Neural crest cell (in vitro differentiated cells): Measurements from ENCODE around the gene ZSCAN5B. TPM values are rescaled to one million over a fixed set of nuclear protein-coding genes. Genes with fewer than 3 reads are reported as not detected.
A peak's percentile ranks its signal among the peaks of the same experiment; 100 is the strongest.

Experiments used
- DNase-seq: peaks from one replicate; pipeline ENCODE4 v3.0.0; 2021; ENCODE audit warnings: low read depth, mixed read lengths, low spot score
- H3K27ac Mint-ChIP-seq: one replicate; pipeline ENCODE4 v1.8.0; 2021; ENCODE audit warnings: mild to moderate bottlenecking, mixed read lengths; ENCODE audit not compliant: unreplicated experiment
- H3K27me3 Mint-ChIP-seq: 2 replicates; pipeline ENCODE4 v1.8.0; 2021; ENCODE audit warnings: low read depth, mild to moderate bottlenecking, mixed read lengths
- H3K36me3 Mint-ChIP-seq: 2 replicates; pipeline ENCODE4 v1.8.0; 2021; ENCODE audit warnings: low read depth, mild to moderate bottlenecking, mixed read lengths
- H3K4me1 Mint-ChIP-seq: 2 replicates; pipeline ENCODE4 v1.8.0; 2021; ENCODE audit warnings: mixed read lengths
- H3K4me3 Mint-ChIP-seq: one replicate; pipeline ENCODE4 v1.8.0; 2021; ENCODE audit warnings: mild to moderate bottlenecking, mixed read lengths
- H3K9me3 Mint-ChIP-seq: 2 replicates; pipeline ENCODE4 v1.8.0; 2021; ENCODE audit warnings: mixed read lengths
- CTCF ChIP-seq: fragments of 200-600 bp; sonication (generic); conservative IDR thresholded peaks from 2 replicates; pipeline ENCODE4 v1.5.0; 2021; ENCODE audit warnings: antibody characterized with exemption, mild to moderate bottlenecking
- total RNA-seq: library from RNA; stranded (reverse); gene quantifications from 2 replicates; pipeline ENCODE4 v1.2.1, GENCODE V29; 2021

The ZSCAN5B gene
- total RNA-seq, 1 donor from 2014 or later, result not detected

- no peaks in the 10 kb centered on the region for H3K27me3 Mint-ChIP-seq
- H3K27ac Mint-ChIP-seq, result no peak overlapping the region
- H3K4me1 Mint-ChIP-seq, result peaks cover 37% of the 10 kb centered on the region
- no peaks in the 10 kb centered on the region for H3K9me3 Mint-ChIP-seq
- no peaks in the 10 kb centered on the region for H3K36me3 Mint-ChIP-seq
- no peak for DNase-seq
- H3K4me3 Mint-ChIP-seq, result peak overlapping the region; percentile 88
- TF ChIP-seq CTCF, result no peak
Measured at GRCh38 chr19:56142897-56143434, 54.6 kb downstream of the ZSCAN5B start.

- peak overlapping the region; percentile 88 for H3K4me3 Mint-ChIP-seq
- no peak for DNase-seq
- H3K4me1 Mint-ChIP-seq, result peaks cover 37% of the 10 kb centered on the region
- no peaks in the 10 kb centered on the region for H3K36me3 Mint-ChIP-seq
- no peaks in the 10 kb centered on the region for H3K27me3 Mint-ChIP-seq
- H3K9me3 Mint-ChIP-seq, result no peaks in the 10 kb centered on the region
- H3K27ac Mint-ChIP-seq, result no peak overlapping the region
- TF ChIP-seq CTCF, result no peak
Measured at GRCh38 chr19:56142087-56142787, 55.3 kb downstream of the ZSCAN5B start.

GRCh38 chr19:56141417-56141993 lies 56.1 kb downstream of the ZSCAN5B start:
- no peak overlapping the region for H3K27ac Mint-ChIP-seq

GRCh38 chr19:56140583-56141416 lies 56.8 kb downstream of the ZSCAN5B start, which contains the start of gene ZNF444:
Gene ZNF444, plus strand, starts transcription at chr19:56141287. Its CDS starts 5,625 bp downstream, at chr19:56146912.
- DNase-seq, result peak; percentile 97
- H3K4me3 Mint-ChIP-seq, result peak within 1 kb of the TSS; percentile 92
- H3K27ac Mint-ChIP-seq, result peak within 1 kb of the TSS; percentile 87
- no peak for TF ChIP-seq CTCF
- H3K36me3 Mint-ChIP-seq, result no peaks in the 10 kb centered on the region
- peaks cover 43% of the 10 kb centered on the region for H3K4me1 Mint-ChIP-seq
- no peaks in the 10 kb centered on the region for H3K27me3 Mint-ChIP-seq
- H3K9me3 Mint-ChIP-seq, result no peaks in the 10 kb centered on the region

More at GRCh38 chr19:56141417-56141993, 56.1 kb downstream of the ZSCAN5B start:
- no peaks in the 10 kb centered on the region for H3K9me3 Mint-ChIP-seq
- no peaks in the 10 kb centered on the region for H3K36me3 Mint-ChIP-seq
- H3K27me3 Mint-ChIP-seq, result no peaks in the 10 kb centered on the region
- no peak for TF ChIP-seq CTCF
- H3K4me3 Mint-ChIP-seq, result peak overlapping the region; percentile 92
- DNase-seq, result no peak
- H3K4me1 Mint-ChIP-seq, result peaks cover 37% of the 10 kb centered on the region

GRCh38 chr19:56139847-56140582 lies 57.6 kb downstream of the ZSCAN5B start:
- peak overlapping the region; percentile 92 for H3K4me3 Mint-ChIP-seq
- no peak for TF ChIP-seq CTCF
- H3K9me3 Mint-ChIP-seq, result no peaks in the 10 kb centered on the region
- no peaks in the 10 kb centered on the region for H3K36me3 Mint-ChIP-seq
- peaks cover 43% of the 10 kb centered on the region for H3K4me1 Mint-ChIP-seq
- H3K27ac Mint-ChIP-seq, result peak overlapping the region; percentile 87
- DNase-seq, result no peak
- H3K27me3 Mint-ChIP-seq, result no peaks in the 10 kb centered on the region
